ENCODE results near the gene COL18A1. TPM values are rescaled to one million over a fixed set of nuclear protein-coding genes. Genes with fewer than 3 reads are reported as not detected.
A peak's percentile ranks its signal among the peaks of the same experiment; 100 is the strongest.

COL18A1 gene
- total RNA-seq, 3 donors from 2014 or later (not counting 1 experiment from before 2014, with no cell fraction given) = 12.3 to 22.3 (median 12.7) TPM

DNA sequence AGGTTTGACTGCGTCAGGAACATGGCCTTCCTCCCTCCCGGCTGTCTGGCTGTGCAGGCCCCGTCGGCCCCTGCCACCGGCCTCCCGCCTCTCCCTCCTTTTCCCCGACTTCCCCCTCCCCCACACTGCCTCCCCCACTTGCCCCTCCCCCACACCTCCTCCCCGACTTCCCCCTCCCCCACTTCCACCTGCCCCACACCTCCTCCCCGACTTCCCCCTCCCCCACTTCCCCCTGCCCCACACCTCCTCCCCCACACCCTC, 84.7 kb downstream of the COL18A1 start:
- H3K27me3 Mint-ChIP-seq (ENCODE audit: low read depth in 2 of 2) = no peaks in the 10 kb centered on the region
- Histone ChIP-seq H3K36me3 (ENCODE audit: control insufficient read depth, insufficient read depth, low read length) (no peaks in the 10 kb centered on the region), H3K4me1 (ENCODE audit: control insufficient read depth, insufficient read depth, low read length) (peaks cover 7% of the 10 kb centered on the region), H3K9me3 (ENCODE audit: control insufficient read depth, insufficient read depth, low read length) (no peaks in the 10 kb centered on the region), H3K27ac (ENCODE audit: low read length) (no peak overlapping the region), H3K4me3 (ENCODE audit: low read length) (no peak overlapping the region), H3K27me3 (ENCODE audit: control insufficient read depth, insufficient read depth, low read length) (no peaks in the 10 kb centered on the region)
- TF ChIP-seq, protein P1, sequence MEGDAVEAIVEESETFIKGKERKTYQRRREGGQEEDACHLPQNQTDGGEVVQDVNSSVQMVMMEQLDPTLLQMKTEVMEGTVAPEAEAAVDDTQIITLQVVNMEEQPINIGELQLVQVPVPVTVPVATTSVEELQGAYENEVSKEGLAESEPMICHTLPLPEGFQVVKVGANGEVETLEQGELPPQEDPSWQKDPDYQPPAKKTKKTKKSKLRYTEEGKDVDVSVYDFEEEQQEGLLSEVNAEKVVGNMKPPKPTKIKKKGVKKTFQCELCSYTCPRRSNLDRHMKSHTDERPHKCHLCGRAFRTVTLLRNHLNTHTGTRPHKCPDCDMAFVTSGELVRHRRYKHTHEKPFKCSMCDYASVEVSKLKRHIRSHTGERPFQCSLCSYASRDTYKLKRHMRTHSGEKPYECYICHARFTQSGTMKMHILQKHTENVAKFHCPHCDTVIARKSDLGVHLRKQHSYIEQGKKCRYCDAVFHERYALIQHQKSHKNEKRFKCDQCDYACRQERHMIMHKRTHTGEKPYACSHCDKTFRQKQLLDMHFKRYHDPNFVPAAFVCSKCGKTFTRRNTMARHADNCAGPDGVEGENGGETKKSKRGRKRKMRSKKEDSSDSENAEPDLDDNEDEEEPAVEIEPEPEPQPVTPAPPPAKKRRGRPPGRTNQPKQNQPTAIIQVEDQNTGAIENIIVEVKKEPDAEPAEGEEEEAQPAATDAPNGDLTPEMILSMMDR (IDR thresholded peaks at IDR 0.05) = no peak
- intact Hi-C loops (cut with micrococcal nuclease) = no loop called here
- no peaks in the 10 kb centered on the region for H3K36me3 Mint-ChIP-seq
- 44% methylated on average over 7 of the region's 9 CpGs for WGBS (ENCODE audit: insufficient coverage)
- no peak for DNase-seq
- H3K4me1 Mint-ChIP-seq = no peaks in the 10 kb centered on the region
- no peak for ATAC-seq
- H3K4me3 Mint-ChIP-seq = no peak overlapping the region
- no peak overlapping the region for H3K27ac Mint-ChIP-seq
- no peaks in the 10 kb centered on the region for H3K9me3 Mint-ChIP-seq

DNA sequence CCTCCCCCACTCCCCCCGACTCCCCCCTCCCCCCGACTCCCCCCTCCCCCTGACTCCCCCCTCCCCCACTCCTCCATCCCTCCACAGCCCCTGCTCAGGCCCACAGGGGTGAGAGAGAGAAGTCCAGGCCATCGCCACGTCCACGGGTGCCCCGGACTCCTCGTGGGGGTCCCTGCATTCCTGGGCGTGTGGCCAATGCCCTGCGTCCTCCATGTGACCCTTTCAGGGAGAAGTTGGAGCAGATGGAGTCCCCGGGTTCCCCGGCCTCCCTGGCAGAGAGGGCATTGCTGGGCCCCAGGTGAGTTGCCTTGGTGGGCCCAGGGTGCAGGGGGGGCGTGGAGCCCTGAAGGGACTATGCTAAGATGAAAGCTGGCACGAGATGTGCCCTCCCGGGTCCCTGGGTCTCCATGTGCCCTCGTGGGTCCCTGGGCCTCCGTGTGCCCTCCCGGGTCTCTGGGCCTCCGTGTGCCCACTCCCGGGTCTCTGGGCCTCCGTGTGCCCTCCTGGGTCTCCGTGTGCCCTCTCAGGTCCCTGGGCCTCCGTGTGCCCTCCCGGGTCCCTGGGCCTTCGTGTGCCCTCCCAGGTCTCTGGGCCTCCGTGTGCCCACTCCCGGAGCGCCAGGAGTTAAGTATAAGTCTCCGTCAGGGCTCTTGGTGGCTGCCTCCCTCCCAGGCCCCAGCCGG, 85.2 kb downstream of the COL18A1 start:
- no peaks in the 10 kb centered on the region for H3K27me3 ChIP-seq (ENCODE audit: control insufficient read depth, insufficient read depth, low read length)
- no peak overlapping the region for H3K27ac ChIP-seq (ENCODE audit: low read length)
- 89% methylated on average over 27 of the region's 29 CpGs for WGBS (ENCODE audit: insufficient coverage)
- Mint-ChIP-seq H3K4me1 (no peaks in the 10 kb centered on the region), H3K4me3 (no peak overlapping the region), H3K27ac (no peak overlapping the region), H3K9me3 (no peaks in the 10 kb centered on the region), H3K27me3 (ENCODE audit: low read depth in 2 of 2) (no peaks in the 10 kb centered on the region), H3K36me3 (no peaks in the 10 kb centered on the region)
- no peaks in the 10 kb centered on the region for H3K36me3 ChIP-seq (ENCODE audit: control insufficient read depth, insufficient read depth, low read length)
- peaks cover 7% of the 10 kb centered on the region for H3K4me1 ChIP-seq (ENCODE audit: control insufficient read depth, insufficient read depth, low read length)
- TF ChIP-seq, protein P1 (IDR thresholded peaks at IDR 0.05) = no peak
- ATAC-seq (no peak), DNase-seq (no peak)
- H3K9me3 ChIP-seq (ENCODE audit: control insufficient read depth, insufficient read depth, low read length) = no peaks in the 10 kb centered on the region
- no peak overlapping the region for H3K4me3 ChIP-seq (ENCODE audit: low read length)
- intact Hi-C loops (cut with micrococcal nuclease) = no loop called here

DNA sequence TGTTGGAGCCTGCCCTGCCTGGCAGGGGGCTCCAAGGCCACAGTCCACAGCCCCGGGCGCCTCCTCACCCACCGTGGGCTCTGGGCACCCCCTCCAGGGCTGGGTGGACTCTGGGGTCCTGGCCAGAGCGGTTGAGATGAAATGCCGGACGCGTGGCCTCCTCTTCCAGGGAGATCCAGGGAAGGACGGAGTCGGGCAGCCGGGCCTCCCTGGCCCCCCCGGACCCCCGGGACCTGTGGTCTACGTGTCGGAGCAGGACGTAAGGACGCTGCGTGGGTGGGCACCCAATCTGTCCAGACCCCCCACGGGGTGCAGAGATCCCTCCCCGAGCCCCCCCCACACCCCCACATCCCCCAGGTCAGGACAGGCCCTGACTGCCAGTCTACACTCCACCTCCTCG, 86.1 kb downstream of the COL18A1 start:
- Histone ChIP-seq H3K27me3 (ENCODE audit: control insufficient read depth, insufficient read depth, low read length) (no peaks in the 10 kb centered on the region), H3K9me3 (ENCODE audit: control insufficient read depth, insufficient read depth, low read length) (no peaks in the 10 kb centered on the region), H3K4me3 (ENCODE audit: low read length) (no peak overlapping the region), H3K36me3 (ENCODE audit: control insufficient read depth, insufficient read depth, low read length) (no peaks in the 10 kb centered on the region), H3K27ac (ENCODE audit: low read length) (no peak overlapping the region), H3K4me1 (ENCODE audit: control insufficient read depth, insufficient read depth, low read length) (peaks cover 7% of the 10 kb centered on the region)
- WGBS (ENCODE audit: insufficient coverage) = 96% methylated on average over 17 of the region's 20 CpGs
- Mint-ChIP-seq H3K27ac (no peak overlapping the region), H3K4me1 (no peaks in the 10 kb centered on the region), H3K4me3 (no peak overlapping the region), H3K27me3 (ENCODE audit: low read depth in 2 of 2) (no peaks in the 10 kb centered on the region), H3K36me3 (no peaks in the 10 kb centered on the region), H3K9me3 (no peaks in the 10 kb centered on the region)
- intact Hi-C loops (cut with micrococcal nuclease) = no loop called here
- ATAC-seq (no peak), DNase-seq (no peak)
- TF ChIP-seq, protein P1 (IDR thresholded peaks at IDR 0.05) = no peak

DNA sequence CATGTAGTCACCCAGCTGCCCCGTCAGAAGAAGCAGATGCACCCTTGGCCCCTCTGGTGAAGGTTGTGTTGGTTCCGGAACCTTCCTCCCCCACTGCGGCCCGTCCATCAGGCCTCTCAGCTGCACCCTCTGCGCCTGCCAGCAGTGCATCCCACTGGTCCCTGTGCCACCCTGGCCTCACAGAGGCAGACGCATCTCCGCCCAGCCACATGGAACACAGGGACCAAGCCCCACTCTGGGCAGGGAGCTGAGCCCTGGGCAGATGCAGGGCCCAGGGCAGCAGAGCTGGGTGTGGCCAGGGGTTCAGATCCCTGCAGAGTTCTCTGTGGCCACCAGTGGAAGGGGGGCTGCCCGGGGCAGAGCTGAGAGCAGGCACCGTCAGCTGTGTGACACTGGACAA, 86.7 kb downstream of the COL18A1 start:
- ATAC-seq (no peak), DNase-seq (no peak)
- no peaks in the 10 kb centered on the region for H3K9me3 ChIP-seq (ENCODE audit: control insufficient read depth, insufficient read depth, low read length)
- no peak overlapping the region for H3K27ac ChIP-seq (ENCODE audit: low read length)
- peaks cover 7% of the 10 kb centered on the region for H3K4me1 ChIP-seq (ENCODE audit: control insufficient read depth, insufficient read depth, low read length)
- no peaks in the 10 kb centered on the region for H3K36me3 ChIP-seq (ENCODE audit: control insufficient read depth, insufficient read depth, low read length)
- H3K27me3 ChIP-seq (ENCODE audit: control insufficient read depth, insufficient read depth, low read length) = no peaks in the 10 kb centered on the region
- Mint-ChIP-seq H3K27me3 (ENCODE audit: low read depth in 2 of 2) (no peaks in the 10 kb centered on the region), H3K4me1 (no peaks in the 10 kb centered on the region), H3K4me3 (no peak overlapping the region), H3K27ac (peak overlapping the region in 1 of 2 donors; percentile 58), H3K36me3 (no peaks in the 10 kb centered on the region), H3K9me3 (no peaks in the 10 kb centered on the region)
- WGBS (ENCODE audit: insufficient coverage) = 91% methylated on average over 9 of the region's 9 CpGs
- intact Hi-C loops (cut with micrococcal nuclease) = no loop called here
- no peak overlapping the region for H3K4me3 ChIP-seq (ENCODE audit: low read length)
- TF ChIP-seq, protein P1 (IDR thresholded peaks at IDR 0.05) = no peak
